ENCODE measurements around the gene GNAI3.

DNA sequence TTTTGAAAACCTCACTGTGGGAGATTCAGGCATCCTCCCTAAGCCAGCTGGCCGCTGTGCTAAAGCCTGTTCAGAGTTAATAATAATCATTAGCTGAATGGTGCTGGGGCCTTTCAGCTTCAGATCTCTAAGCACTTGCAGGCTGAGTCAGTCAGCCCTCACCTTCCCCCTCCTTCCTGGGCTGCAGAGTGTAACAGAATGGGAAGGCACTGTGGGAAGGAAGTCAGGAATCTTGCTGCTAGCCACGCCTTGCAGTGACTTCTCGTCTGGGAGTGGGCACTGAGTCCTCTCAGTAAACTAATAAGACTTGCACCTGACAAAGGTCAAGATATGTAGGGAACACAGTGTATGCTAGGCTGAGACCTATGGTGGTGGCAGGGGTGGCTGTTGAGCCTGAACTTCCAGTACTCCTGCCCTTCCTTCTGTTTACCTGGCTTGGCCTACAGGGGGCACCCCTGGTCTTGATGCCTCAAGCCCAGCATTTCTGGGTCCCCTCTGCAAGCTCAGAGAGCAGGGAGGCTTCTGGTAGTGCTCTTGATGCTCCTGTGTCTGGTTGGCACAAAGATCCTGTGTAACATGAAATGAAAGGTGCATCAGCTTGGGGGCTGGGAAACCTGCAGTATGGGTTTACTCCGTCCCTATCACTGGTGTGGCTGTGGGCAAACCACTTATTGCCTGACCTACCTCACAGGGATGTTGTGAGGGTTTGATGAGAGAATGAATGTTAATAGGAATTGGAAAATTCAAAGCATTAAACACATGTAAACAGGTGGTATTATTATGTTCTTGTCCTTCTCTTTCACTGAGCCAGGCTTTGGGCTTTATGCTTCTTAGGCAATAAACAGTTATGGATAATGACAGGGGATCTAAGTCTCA, 48.5 kb upstream of the GNAI3 start:
- TF ChIP-seq, protein P1, sequence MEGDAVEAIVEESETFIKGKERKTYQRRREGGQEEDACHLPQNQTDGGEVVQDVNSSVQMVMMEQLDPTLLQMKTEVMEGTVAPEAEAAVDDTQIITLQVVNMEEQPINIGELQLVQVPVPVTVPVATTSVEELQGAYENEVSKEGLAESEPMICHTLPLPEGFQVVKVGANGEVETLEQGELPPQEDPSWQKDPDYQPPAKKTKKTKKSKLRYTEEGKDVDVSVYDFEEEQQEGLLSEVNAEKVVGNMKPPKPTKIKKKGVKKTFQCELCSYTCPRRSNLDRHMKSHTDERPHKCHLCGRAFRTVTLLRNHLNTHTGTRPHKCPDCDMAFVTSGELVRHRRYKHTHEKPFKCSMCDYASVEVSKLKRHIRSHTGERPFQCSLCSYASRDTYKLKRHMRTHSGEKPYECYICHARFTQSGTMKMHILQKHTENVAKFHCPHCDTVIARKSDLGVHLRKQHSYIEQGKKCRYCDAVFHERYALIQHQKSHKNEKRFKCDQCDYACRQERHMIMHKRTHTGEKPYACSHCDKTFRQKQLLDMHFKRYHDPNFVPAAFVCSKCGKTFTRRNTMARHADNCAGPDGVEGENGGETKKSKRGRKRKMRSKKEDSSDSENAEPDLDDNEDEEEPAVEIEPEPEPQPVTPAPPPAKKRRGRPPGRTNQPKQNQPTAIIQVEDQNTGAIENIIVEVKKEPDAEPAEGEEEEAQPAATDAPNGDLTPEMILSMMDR (IDR thresholded peaks at IDR 0.05; ENCODE audit: insufficient read depth, low read length): peak; percentile 50
- TF ChIP-seq GABPA (IDR thresholded peaks at IDR 0.05; ENCODE audit: low read depth): no peak
- TF ChIP-seq, protein P2, sequence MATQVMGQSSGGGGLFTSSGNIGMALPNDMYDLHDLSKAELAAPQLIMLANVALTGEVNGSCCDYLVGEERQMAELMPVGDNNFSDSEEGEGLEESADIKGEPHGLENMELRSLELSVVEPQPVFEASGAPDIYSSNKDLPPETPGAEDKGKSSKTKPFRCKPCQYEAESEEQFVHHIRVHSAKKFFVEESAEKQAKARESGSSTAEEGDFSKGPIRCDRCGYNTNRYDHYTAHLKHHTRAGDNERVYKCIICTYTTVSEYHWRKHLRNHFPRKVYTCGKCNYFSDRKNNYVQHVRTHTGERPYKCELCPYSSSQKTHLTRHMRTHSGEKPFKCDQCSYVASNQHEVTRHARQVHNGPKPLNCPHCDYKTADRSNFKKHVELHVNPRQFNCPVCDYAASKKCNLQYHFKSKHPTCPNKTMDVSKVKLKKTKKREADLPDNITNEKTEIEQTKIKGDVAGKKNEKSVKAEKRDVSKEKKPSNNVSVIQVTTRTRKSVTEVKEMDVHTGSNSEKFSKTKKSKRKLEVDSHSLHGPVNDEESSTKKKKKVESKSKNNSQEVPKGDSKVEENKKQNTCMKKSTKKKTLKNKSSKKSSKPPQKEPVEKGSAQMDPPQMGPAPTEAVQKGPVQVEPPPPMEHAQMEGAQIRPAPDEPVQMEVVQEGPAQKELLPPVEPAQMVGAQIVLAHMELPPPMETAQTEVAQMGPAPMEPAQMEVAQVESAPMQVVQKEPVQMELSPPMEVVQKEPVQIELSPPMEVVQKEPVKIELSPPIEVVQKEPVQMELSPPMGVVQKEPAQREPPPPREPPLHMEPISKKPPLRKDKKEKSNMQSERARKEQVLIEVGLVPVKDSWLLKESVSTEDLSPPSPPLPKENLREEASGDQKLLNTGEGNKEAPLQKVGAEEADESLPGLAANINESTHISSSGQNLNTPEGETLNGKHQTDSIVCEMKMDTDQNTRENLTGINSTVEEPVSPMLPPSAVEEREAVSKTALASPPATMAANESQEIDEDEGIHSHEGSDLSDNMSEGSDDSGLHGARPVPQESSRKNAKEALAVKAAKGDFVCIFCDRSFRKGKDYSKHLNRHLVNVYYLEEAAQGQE (IDR thresholded peaks at IDR 0.05; ENCODE audit: insufficient replicate concordance, low read depth): no peak

Measured in HL-60 (cell line).